GM12872 (cell line): Measurements from ENCODE around the gene KRTDAP.
A peak's percentile ranks its signal among the peaks of the same experiment; 100 is the strongest.

Experiments used
- TF ChIP-seq, protein P1 (sequence below): IDR thresholded peaks from 3 replicates; pipeline ENCODE4 v1.5.1; 2011; ENCODE audit warnings: low read depth, mild to moderate bottlenecking, low read length, moderate library complexity; ENCODE audit not compliant: insufficient read depth

Gene KRTDAP

DNA sequence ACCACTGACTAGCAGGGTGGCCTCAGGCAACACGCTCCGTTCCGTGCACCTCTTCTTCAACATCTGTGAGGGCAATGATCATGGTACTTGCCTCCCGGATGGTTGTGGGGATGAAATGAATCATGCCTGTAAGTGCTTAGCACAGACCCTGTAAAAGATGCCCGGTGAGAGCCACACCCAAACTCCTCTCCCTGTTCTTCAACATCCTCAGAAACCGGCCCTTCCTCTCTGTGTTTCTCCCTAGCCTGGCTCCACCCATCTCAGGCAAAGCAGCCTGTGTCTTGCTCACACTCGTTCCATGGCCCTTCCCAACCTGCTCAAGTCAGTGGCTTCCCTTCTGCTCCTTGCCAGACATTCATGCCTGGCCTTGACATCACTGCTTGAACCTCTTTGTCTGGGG is 29.0 kb upstream of the KRTDAP start:
- TF ChIP-seq, protein P1, sequence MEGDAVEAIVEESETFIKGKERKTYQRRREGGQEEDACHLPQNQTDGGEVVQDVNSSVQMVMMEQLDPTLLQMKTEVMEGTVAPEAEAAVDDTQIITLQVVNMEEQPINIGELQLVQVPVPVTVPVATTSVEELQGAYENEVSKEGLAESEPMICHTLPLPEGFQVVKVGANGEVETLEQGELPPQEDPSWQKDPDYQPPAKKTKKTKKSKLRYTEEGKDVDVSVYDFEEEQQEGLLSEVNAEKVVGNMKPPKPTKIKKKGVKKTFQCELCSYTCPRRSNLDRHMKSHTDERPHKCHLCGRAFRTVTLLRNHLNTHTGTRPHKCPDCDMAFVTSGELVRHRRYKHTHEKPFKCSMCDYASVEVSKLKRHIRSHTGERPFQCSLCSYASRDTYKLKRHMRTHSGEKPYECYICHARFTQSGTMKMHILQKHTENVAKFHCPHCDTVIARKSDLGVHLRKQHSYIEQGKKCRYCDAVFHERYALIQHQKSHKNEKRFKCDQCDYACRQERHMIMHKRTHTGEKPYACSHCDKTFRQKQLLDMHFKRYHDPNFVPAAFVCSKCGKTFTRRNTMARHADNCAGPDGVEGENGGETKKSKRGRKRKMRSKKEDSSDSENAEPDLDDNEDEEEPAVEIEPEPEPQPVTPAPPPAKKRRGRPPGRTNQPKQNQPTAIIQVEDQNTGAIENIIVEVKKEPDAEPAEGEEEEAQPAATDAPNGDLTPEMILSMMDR, result no peak

DNA sequence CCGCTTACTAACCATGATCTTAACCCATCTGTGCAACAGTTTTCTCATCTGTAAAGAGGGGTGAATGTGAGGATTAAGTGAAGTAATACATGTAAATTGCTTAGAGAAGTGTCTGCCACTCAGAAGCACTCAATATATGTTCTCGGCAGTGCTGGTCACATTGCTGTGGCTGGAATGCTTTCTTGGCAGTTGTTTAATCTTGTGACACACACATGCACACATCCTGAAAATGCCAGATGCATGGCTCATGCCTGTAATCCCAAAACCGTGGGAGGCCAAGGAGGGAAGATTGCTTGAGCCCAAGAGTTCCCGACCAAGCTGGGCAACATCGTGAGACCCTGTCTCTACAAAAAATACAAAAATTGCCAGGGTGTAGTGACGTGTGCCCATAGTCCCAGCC is 28.0 kb upstream of the KRTDAP start:
- TF ChIP-seq, protein P1, result no peak

DNA sequence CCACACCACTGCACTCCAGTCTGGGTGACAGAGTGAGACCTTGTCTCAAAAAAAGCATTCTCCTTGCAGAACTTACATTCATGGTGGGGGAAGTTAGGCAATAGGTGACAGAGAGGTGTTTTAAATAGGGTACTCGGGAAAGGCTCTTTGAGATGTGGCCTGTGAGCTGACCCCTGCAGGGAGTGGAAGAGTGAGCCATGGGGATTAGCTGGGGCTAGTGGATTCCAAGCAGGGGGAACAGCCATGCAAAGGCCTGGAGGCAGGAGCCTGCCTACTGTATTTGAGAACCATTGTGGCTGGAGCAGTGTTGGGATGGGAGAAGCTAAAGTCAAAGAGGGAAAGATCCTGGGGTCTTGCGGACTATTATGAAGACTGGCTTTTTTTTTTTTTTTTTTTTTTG is 27.1 kb upstream of the KRTDAP start:
- TF ChIP-seq, protein P1, result no peak

DNA sequence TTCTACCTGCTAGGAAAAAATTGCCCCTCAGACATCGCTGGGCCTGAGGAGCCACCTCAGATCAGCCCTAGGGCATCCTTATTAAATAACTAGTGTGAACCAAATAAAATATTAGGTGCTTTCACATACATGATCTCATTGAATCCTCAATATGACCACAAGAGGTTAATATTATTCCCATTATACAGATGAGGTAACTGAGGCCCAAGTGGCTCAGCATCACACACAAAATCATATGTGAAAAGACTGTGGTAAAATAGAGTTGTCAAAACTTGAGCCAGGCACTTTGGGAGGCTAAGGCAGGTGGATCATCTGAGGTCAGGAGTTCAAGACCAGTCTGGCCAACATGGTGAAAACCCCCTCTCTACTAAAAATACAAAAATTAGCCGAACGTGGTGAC is 26.0 kb upstream of the KRTDAP start:
- TF ChIP-seq, protein P1, result no peak

DNA sequence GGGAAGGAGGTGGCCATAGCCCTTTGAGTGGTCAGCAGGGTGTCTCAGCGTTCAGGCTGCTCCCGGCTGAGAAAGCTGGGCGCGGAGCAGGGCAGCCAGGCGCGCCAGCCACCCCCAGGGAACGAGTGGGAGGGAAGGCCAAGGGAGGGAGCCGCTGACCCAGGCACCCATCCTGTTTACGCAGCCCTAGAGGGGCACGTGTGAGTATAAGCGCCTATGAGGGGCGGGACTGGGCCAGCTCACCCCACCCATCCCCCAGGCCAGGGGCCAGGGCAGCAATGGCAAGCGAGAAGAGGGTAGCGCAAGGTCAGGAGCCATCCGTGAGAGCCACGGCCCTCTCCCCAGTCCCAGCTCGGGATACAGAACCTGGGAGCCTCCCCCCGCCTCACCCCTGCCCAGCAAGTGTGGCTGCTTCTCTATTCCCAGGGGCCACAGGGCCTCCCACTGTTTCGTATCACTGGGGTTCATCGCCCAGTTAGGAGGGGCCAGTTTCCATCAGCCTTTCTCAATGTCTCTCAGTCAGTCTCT is 24.1 kb upstream of the KRTDAP start:
- TF ChIP-seq, protein P1, result no peak

DNA sequence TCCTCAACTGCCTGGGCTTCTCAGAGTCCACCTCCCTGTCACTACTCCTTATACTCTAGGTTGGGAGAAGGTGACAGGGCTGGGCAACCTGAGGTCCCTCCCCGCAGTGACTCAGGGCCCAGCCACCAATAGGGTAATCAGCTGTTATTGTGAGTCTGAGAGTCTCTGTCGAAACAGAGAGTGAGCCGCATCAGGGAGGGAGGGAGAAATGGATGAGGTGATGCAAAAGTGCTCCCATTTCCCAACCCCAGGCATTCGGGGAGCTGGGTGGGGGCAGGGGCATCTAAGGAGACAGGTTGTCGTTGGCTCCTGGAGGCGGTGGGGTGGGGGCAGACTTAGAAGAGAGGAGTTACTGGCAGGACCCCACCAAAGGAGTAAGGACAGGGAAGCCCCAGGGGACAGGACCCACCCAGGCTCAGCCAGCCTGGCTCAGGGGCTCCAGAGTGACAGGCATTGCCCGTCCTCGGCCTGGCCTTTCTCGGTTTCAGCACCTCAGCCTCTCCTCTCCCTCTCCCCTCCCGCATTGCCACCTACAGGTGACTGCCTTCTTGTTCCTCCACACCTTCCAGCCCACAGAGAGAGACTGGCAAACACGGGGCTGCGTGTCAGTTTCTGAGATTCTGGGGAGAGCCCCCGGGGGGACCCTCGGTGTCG is 23.5 kb upstream of the KRTDAP start, which contains the start of gene DMKN:
TSS of gene DMKN (minus strand) at position 22 of the 654 bp plus-strand sequence. CDS start 174 bp downstream, outside the sequence.
- TF ChIP-seq, protein P1, result peak; percentile 22; the same call in 2 of the 3 replicates

DNA sequence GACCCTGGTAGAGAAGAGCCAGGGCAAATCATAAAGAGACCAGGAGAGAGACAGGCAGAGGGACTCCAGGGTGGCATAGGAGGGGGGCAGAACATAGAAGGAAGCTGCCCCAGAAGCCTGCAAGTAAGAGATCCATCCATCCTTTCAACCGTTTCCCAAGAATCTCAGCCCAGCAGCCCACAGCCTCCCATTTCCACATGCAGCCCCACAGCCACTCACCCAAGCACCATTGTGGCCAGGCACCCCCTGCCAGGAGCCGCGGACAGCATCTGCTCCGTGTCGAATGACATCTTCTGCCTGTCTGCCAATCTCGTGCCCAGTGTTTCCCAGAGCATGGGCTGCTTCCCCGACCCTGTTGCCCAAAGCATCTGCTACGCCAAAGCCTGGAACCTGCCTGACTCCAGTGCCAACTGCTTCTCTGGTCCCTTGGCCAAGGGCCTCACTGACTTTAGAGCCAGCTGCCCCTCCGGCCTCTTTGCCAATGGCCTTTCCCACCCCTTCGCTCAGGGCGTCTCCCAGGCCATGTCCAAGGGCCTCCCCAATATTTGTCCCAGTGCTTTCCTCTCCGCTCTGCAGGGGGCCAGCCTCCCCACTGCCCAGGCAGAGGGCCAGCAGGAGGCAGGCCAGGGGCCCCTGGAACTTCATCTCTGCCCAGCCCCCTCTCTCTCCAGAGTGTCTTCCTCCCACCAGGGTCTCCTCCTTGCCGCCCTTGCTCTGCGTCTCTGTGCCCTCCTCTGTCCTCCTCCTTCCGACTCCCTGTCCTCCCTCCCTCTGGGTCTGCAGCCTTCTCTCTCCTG is 22.8 kb upstream of the KRTDAP start:
- TF ChIP-seq, protein P1, result no peak
